ENCODE measurements around the gene TNIK.

- no peak for TF ChIP-seq CTCF (IDR thresholded peaks at IDR 0.05)
- no peak for TF ChIP-seq POLR2AphosphoS5 (IDR thresholded peaks at IDR 0.05)
Observed at GRCh38 chr3:171379281-171379680, 80.9 kb downstream of the TNIK start.

Measured in gastroesophageal sphincter (tissue), 3 donors.